Stimulated activated CD4-positive, alpha-beta T cell treated with anti-CD3 and anti-CD28 coated beads, Interleukin-1b, Interleukin-23, amount 100 ng/mL, for 48 hours (primary cell): ENCODE data around the gene MAP1A.

ENCODE experiments used
- DNase-seq: peaks from one replicate; pipeline ENCODE4 v3.0.0-alpha.2; 2020

Gene MAP1A

DNA sequence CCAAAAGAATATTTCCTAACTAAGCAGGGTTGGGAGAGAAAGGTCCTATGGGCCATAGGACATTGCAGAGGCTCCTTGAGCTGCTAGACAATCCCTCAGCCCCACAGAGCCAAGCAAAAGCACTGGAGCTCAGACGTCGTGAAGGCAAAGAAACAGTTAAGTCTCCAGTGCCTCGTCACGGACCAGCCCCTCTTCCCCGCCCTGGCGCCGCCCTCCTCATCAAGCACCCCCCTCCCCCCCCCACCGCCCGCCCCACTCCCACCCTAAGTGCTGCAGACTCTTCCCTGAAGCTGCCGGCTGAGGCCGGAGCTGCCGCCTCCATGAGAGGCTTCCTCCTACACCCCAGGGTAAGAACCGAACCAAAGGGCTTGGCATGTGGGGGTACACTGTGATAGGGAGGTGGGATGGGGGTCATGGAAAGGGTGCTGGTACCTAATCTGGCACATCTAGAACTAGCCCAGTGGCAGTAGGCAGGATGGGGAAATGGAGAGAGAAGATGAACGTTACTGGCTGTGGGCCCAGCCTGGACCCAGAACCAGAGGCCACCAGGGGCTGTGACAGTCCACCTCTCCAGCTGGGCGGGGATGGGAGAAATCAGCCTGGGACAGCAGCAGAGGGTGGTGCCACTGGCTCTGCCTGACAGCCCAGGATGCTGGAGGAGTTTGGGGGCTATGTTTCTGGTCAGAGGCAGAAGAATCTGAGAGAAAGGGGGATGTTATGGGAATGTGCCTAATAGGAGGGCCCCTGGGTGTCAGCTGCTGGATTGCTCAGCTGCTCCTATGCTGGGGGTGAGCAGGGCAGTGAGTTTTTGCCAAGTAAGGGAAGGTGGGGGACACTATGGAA lies at the start of gene MAP1A:
MAP1A (plus strand) TSS at position 255 of the 843 bp plus-strand sequence. CDS start 3,866 bp downstream, outside the sequence.
- DNase-seq = no peak

DNA sequence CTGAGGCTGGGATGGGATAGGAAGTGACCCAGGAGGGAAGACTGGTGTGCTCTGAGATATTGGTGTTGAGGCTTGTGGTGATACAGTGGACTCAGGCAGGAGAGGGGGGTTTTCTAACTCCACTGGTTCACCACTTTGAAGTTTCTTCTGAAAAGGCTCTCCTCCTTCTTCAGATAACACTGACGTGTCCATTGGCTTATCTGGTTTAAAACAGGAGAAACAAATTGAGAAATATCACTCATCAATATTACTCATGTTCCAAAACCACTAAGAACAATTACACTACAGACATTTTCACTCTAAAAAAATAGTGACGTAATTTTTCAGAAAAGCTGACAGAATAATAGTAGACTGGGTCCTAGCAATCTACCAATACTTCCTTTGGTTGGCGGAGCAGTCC lies 47.5 kb upstream of the MAP1A start:
- DNase-seq = no peak

DNA sequence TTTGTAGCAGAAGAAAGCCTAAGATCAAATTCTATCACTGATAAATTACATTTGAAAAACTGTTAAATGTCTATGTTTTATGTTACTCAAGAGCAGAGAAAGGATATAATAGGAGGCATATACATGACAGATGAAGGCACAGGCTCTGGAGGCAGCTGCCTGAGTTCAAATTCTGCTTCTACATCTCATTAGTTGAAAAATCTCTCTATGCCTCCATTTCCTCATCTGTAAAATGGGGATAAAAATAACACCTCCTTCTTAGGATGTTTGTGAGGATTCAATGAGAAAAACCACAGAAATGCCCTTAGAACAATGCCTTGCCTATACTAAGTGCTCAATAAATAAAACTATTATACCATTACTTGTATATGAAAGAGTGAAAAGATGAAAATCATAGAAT lies 45.4 kb upstream of the MAP1A start:
- no peak for DNase-seq

DNA sequence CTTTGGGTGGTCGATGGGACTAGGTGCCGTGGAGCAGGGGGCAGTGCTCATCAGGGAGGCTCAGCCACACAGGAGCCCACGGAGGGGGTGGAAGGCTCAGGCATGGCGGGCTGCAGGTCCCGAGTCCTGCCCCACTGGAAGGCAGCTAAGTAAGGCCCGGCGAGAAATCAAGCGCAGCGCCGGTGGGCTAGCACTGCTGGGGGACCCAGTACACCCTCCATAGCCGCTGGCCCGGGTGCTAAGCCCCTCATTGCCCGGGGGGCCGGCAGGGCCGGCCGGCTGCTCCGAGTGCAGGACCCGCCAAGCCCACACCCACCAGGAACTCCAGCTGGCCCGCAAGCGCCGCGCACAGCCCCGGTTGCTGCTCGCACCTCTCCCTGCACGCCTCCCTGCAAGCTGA lies 43.5 kb upstream of the MAP1A start:
- DNase-seq = peak; percentile 3

DNA sequence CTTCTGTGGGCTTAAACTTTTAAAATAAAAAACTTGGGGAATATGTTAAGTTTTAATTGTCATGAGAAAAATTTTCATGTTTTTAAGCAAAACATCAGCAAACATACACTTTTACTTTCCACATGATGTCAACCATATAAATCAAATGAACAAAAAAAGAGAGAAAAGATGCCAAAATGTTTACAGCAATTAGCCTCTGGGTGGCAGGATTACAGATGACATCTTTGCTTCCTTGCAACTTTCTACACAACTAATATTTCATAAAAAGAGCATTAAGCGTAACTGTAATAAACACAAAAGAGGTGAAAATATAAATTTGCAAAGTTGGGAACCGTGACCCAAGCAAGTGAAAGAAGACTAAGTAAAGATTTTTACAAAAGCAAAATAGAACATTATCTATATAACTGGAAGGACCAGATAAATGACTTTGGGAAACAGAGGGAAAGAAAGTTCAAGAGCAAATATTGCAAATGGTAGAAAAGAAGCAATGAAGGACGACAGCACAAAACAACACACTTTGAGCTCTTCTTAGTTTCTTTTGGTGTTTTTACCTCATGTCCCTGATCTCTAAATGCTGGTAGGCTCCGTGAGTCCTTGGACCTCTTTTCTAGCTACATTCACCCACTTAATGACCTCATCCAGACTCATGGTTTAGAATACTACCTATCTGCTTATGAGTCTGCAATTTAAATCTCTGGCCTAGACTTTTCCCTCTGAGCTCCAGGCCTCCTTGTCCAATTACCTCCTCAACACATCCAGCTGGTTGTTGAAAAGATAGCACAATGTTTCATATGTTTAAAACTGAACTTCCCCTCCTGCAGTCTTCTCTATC lies 33.9 kb upstream of the MAP1A start:
- no peak for DNase-seq

DNA sequence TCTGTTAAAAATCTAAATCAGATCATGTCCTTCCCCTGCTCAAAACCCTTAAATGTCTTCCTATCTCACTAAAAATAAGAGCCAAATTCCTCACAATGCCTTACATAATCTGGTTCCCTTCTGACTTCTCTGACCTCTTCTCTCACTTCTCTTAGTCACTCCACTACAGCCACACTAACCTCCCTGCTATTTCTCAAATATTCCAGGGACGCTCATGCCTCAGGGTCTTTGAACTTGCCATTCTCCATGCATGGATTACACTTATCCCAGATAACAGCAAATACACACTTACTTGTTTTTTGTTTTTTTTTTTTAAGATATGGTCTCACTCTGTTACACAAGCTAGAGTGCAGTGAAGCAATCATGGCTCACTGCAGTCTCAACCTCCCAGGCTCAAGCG lies 33.0 kb upstream of the MAP1A start:
- DNase-seq = no peak

DNA sequence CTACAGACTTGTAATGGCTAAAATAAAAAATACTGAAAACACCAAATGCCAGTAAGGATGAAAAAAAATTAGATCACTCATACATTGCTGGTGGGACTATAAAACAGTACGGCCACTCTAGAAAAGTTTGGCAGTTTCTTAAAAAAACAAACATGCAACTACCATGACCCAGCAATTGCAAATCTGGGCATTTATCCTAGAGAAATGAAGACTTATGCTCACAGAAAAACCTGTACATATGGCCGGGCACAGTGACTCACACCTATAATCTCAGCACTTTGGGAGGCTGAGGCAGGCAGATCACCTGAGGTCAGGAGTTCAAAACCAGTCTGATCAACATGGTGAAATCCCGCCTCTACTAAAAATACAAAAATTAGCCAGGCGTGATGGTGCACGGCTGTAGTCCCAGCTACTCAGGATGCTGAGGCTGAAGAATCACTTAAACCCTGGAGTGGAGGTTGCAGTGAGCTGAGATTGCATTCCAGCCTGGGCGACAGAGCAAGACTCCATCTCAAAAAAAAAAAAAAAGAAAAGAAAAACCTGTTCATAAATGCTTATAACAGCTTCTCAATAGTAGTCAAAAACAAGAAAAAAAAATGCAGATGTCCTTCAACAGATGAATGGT lies 30.0 kb upstream of the MAP1A start:
- DNase-seq = no peak

DNA sequence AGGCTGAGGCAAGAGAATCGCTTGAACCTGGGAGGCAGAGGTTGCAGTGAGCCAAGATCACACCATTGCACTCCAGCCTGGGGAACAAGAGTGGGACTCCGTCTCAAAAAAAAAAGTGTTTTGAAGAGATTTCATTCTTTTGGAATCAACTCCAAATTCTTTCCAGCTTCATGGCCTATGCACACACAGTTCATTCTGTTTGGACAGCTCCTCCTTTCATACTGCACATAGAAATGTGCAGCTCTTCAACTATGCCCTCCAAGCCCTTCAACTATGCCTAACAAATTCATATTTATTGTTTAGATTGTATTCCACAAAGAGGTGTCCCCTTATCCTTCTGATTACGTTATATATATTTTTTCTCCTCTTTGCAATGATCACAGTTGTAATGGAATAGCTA lies 28.6 kb upstream of the MAP1A start:
- no peak for DNase-seq

DNA sequence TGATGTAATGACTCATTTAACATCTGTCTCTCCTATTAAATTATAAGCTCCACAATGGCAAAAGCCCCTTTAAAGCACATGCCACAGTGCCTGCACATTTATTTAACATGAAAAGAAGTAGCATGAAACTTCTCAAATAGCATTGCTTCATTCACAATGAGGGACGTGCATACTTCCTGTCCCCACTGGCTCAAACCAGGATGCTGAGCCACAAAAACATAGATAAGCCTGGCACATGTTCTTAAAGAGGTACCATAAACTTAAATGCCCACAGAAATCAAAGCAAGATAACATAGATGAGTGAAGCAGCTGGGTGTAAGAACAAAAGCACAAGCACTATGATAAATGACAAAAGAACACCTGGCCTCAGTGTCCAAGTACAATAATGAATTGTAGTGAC lies 28.2 kb upstream of the MAP1A start:
- DNase-seq = no peak

DNA sequence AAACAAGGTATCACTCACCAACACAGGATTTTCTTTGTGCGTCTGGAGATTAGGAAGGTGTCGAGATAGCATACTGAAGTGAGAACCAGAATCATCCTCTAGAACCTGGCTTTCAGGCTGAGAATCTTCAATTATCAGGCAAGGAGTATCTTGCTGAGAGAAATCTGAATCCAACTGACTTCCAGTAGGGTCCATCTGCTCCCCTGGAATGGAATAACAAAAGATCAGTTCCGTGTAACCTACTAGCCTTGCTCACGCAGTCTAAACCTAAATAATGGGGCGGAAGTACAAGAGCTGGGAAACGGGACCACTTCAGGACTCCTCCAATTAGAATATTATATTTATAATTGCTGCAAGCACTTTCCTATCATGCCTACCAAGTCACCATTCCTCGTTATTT lies 25.1 kb upstream of the MAP1A start:
- no peak for DNase-seq

DNA sequence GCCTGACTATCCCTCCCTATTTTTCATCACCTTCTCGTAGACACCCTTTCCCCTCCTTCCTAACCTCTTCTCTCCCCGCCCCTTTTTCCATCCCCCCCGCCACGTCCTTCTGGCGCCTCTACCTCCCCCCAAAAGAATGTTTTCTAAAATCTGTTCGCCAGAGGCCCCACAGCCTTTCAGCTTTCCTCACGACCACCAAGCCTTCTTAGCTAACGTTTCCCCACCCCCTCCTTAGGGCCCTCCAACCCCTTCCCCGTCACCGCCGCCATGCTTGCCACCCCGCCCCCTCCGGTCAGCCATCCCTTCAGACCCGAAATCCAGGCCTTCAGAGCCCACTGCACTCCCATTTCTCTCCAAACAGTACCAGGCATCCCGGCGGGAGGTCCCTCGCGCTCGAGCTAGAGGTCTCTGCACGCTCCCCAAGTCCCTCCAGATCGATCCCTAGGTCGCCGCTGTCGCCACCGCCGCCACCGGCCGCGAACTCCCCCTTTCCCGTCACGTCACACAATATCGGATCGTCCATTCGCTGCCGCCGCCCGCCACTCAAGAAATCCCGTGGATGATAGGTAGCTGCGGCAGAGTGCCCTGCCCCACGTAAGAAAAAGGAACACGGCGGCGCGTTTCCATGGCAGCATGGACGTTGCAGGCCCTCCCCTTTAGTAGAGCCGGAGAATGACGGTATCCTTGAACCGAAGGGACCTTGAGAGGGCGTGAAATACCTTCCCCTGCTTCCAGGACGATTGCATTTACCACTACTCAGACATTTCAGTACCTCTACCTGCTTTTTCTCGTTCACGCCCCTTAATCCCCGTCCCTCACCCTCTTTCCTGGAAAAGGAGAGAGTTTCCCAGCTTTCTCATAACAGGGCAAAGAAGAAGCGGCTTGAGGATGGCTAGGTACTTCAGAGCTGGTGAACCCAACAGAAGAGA lies 24.5 kb upstream of the MAP1A start, which contains the start of gene TP53BP1:
TP53BP1 (minus strand) TSS at position 484 of the 929 bp plus-strand sequence; CDS start at position 371, 113 bp downstream.
- peak; percentile 96 for DNase-seq

DNA sequence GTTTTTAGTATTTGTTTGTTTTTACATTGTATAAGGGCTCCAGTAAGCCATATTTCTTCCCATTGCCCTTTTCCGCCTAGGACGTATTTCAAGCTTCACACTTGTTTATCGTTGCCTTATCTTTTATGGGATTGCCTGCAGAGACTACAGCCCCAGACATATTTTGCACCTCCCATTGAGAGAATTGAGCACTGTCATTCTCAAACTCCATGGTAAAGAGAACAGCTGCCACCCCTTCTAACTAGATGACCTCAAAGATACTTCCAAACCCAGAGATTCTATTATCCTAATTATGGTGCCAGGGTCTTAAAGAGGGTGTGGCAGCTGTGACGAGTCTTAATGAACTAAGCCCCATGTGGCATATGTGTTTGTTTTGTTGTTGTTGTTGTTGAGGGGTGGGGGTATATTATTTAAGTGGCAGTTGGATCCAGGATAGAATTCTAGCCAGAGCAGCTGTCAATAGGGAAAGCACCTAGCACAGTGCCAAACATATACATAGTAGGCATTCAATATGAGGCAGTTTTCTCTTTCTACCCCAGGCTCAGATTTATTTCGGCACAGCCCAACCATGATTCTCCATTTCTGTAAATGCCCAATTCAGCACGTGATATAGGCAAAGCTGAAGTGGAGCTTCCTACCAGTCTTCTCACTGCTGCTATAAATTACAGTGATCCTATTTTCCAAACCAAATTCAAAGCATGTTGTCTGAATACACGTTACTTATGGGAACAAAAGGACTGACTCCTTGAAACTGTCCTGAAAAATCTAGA lies 23.5 kb upstream of the MAP1A start:
- DNase-seq = no peak

DNA sequence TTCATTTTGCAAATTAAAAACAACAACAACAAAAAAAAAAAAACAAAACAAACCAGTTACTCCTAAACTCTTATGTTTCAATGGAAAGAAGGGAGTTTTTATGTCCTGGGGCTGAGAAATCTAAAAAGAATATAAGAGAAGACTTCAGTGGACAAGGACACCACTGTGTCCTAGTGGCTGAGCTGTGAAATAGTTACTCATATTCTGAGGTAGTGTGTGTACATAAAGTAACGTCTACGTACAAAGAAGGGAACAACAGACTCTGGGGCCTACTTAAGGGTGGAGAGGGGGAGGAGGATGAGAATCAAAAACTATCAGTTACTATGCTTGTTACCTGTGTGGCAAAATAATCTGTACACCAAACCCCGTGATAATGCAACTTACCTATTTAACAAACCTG lies 18.4 kb upstream of the MAP1A start:
- no peak for DNase-seq

DNA sequence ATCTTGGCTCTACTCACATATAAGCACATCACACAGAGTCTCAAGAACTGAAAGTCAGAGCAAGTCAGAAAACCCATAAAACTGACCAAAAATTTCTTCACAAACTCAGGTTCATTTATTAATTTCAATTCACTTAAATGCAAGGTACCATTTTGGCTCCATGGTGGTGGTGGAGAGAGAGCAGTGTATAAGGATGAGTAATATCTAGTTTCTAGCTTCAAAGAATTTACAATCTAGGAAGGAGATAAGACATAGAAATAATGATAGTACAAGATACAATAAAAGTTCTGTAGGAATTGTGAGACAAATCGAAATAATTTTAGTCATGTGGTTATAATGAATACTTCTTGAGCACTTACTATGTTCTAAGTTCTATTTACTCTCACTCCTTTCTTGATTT lies 17.8 kb upstream of the MAP1A start:
- DNase-seq = no peak

DNA sequence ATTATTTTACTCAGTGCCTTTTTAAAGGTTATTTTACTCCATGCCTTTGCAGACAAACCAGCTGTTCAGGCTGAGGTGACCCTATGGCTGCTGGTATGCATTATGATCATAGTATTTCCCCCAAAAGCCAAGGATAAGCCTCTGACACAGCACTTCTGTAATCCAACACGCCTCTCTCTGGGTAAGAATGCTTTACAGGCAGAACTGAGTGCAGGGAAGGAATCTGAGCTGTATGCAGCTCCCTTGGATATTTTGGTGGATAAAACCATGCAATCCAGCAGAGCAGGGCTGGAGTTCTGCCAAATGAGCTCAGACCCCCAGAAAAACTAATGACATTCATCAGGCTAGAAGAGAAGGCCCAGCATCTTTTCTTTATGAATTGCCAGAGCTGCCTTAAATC lies 11.7 kb upstream of the MAP1A start:
- DNase-seq = no peak

DNA sequence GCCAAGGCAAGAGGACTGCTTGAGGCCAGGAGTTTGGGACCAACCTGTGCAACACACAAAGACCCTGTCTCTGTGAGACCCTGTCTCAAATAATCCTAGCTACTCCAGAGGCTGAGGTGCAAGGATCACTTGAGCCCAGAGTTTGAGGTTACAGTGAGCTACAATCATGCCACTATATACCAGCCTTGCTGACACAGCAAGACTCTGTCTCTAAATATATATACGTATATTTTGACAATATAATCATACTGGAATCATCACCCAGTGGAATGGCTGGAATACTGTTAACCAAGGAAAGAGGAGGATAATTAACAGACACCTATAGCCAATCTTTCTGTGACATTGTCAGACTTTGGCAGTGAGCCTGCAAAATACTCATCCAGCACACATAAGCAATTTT lies 9.0 kb upstream of the MAP1A start:
- no peak for DNase-seq

DNA sequence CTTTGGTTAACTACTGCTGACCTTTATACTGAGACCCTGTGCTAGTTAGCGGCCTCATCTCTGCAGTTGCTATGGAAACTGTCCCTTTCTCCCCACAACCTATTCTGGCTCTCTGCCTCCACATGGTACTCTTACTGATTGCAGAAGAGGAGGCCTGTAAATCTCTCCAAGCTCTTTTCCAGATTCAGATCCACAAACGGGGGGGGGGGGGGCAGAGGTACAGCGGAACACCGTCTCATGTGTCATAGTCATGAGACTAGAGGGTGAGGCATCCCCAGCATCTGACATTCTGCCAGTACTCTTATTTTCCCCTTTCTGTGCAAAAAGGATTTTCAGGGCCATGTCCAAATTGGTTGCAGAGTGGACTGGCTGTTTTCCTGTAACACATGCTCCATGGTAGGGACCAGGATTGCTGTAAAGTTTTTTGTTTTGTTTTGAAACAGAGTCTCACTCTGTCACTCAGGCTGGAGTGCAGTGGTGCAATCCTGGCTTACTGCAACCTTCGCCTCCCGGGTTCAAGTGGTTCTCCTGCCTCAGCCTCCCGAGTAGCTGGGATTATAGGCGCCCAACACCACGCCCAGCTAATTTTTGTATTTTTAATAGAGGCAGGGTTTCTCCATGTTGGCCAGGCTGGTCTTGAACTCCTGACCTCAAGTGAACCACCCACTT lies 8.3 kb upstream of the MAP1A start:
- DNase-seq = no peak

DNA sequence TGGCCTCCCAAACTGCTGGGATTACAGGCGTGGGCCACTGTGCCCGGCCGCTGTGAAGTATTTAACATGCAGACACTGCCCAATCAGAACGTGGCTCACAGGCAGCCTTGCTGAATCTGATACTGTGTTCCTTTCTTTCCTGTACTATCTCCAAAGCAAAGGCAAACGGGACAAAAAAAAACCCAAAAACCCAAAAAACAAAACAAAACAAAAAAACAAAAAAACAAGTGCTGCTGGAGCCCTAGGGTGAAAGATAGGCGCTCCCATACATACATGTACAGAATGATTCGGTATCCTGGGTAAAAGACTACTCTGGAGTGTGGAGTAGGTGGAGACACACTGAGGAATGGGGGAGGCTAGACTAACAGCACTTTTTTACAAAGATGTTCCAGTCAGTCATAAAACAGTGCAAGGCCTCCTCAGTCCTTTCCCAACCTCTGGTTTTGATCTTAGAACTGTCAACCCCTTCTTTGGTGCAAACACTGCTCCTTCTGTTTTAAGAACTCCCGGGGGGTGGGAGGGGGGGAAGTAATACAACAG lies 7.7 kb upstream of the MAP1A start:
- no peak for DNase-seq

DNA sequence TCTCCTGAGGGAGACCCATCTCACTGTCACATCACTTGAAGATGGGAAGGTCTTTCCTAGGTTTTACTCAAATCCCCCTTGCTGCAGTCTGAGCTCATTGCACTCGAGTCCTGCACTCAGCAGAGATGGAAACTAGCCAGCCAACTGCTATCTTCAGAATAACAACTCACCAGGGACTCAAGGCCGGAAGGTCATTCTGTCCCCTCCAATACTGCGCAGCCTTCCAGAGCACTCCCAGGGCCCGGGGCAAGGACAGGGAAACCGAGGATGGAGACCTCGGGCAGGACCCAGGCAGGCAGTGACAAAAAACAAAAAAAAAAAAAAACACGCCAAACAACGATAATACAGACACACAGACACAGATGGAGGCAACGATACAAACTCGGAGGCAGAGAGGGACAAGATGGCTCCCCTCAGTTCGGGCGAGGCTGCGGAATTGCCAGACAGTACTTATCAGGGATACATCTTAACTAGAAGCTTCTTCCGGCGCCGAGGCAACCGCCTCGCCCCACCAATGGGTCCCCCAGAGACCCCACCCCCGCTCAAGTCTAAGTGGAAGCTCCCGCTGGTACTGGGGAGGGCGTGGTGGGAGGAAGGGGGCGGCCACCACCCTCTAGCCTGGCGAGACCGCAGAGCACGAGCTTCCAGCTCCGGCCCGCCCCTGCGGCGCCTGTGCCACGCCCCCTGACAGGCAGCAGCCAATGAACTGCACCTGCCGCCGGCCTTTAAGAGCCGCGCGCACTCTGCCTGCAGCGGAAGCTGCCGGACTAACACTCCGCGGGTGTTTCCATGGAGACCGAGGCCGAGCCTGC lies 7.0 kb upstream of the MAP1A start:
- DNase-seq = peak; percentile 97
